ENCODE results near the gene DDX10.

DNA sequence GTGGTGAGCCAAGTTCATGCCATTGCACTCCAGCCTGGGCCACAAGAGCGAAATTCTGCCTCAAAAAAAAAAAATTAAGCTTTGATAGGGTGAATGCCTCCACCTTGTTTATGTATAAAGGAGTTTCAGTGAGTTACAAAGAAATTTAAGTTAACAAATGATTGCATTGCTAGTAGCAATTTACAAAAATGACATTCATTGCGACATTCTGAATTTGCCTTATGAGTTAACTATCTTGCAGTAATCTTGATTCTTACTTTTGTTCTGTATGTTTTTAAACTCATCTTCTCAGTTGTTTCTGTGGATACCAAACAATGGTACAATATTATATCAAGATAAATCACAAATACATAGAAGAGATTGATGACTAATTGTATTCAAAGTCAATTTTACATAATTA, 207.0 kb downstream of the DDX10 start:
- TF ChIP-seq POLR2AphosphoS5 (IDR thresholded peaks at IDR 0.05; ENCODE audit: borderline replicate concordance, low read depth, low read length) (no peak), EZH2 (IDR thresholded peaks at IDR 0.05) (no peak), FOXP2 (optimal IDR thresholded peaks at IDR 0.05; ENCODE audit: control extremely low read depth, extremely low read length, insufficient read depth) (no peak)
